ENCODE results near the gene SH3PXD2A.

The SH3PXD2A gene

DNA sequence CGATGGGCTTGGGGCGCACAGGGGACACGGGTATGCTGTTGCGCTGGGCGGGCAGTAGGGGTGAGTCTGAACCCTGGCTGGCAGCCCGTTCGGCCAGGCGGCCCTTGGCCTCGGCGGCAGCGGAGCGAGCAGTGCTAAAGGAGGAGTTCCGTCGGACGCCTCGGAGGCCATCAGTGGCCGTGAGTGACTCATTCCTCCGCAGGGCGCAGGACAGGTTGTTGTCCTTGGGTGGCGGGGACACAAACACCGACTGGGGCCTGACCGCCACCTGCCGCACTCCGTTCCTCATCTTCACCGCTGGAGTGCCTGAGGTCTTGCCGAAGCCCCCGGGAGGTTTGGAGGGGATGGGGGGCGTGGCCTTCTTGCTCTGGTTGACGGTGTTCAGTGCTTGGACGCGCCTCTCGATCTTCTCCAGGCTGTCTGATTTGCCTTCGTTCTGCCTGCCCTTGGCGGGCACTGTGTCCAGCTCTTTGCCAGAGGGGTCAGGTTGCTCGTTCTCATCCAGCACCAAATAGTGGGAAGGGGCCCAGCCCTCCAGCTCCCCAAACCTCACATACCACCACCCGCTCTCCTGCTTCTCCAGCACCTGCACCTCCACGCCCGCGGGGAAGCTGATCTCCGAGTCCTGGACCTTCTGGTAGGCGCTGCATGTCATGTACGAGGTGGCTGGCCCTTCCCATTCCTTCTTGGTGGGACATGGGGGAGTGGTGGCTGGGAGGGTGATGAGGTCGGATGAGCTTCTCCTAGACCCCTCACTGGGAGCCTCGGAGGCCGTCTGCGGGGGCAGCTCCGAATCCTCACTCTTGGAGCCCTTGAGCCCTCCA, 253.1 kb downstream of the SH3PXD2A start:
- H3K4me3 ChIP-seq (ENCODE audit: low read length in 2 of 2), result no peak overlapping the region
- no peaks in the 10 kb centered on the region for H3K9me3 ChIP-seq (ENCODE audit: control insufficient read depth in 2 of 2, low read length in 2 of 2)
- H3K9ac ChIP-seq (ENCODE audit: low read depth in 1 of 2, low read length in 2 of 2), result no peak overlapping the region
- peaks cover 5 to 9% of the 10 kb centered on the region in 2 donors for H3K4me1 ChIP-seq (ENCODE audit: control insufficient read depth in 2 of 2, insufficient read depth in 2 of 2, low read length in 2 of 2)
- no peaks in the 10 kb centered on the region for H3K27me3 ChIP-seq (ENCODE audit: control insufficient read depth in 2 of 2, insufficient read depth in 2 of 2, low read length in 2 of 2)
- H3K27ac ChIP-seq (ENCODE audit: low read depth in 2 of 2, low read length in 2 of 2), result no peak overlapping the region
- peaks cover 40 to 44% of the 10 kb centered on the region in 2 donors for H3K36me3 ChIP-seq (ENCODE audit: control insufficient read depth in 2 of 2, insufficient read depth in 2 of 2, low read length in 2 of 2)

DNA sequence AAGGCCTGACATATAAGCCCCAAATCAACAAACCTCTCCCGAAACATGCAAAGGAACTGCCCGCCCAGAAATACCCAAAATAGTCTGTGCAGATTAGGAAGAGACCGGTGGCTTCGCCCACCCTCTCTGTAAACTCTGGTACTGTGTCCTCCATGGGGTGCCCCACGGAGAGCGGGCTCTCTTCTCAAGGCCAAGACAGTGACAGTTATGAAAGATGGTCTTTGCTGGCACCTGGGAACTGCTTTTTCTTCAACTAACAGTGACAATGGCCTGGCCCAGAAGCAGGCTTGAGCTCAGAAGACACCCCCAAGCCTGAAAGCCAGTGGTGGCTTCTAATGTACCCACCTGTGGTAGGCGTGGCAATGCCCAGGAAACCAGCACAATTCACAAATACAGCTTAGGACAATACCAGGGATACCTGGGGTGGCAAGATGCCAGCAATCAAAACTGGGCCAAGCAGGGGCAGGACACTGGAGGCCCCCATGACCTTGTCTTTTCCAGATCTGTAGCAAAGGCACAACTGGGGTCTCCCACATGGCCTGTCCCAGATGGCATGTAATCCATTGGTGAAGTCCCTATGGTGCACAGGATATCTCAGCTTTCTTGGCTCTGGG, 254.3 kb downstream of the SH3PXD2A start:
- peak overlapping the region in 1 of 2 donors; percentile 32 for H3K27ac ChIP-seq (ENCODE audit: low read depth in 2 of 2, low read length in 2 of 2)
- H3K9me3 ChIP-seq (ENCODE audit: control insufficient read depth in 2 of 2, low read length in 2 of 2), result no peaks in the 10 kb centered on the region
- H3K9ac ChIP-seq (ENCODE audit: low read depth in 1 of 2, low read length in 2 of 2), result peak overlapping the region in 1 of 2 donors; percentile 14
- H3K36me3 ChIP-seq (ENCODE audit: control insufficient read depth in 2 of 2, insufficient read depth in 2 of 2, low read length in 2 of 2), result peaks cover 40 to 48% of the 10 kb centered on the region in 2 donors
- no peaks in the 10 kb centered on the region for H3K27me3 ChIP-seq (ENCODE audit: control insufficient read depth in 2 of 2, insufficient read depth in 2 of 2, low read length in 2 of 2)
- no peak overlapping the region for H3K4me3 ChIP-seq (ENCODE audit: low read length in 2 of 2)
- peaks cover 5 to 9% of the 10 kb centered on the region in 2 donors for H3K4me1 ChIP-seq (ENCODE audit: control insufficient read depth in 2 of 2, insufficient read depth in 2 of 2, low read length in 2 of 2)

DNA sequence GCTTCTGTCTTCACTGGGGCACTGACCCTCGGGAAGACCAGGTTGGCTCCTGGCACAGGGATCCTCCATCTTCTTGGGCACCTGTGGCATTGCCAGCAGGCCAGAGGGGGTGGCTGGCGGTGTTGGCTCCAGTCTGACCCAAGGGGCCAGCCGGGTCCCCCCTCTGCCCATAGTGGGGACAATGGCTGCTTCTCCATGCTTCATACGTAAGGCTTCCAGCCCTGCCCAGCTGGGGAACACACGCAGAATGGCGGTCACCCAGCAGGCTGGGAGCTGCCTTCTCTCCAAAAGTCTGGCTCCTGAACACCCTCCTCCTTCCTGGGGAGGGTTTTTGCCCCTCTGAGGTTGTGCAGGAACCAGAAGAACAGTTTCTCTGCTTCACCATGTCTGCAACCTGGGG, 255.1 kb downstream of the SH3PXD2A start:
- H3K27ac ChIP-seq (ENCODE audit: low read depth in 2 of 2, low read length in 2 of 2), result peak overlapping the region in 1 of 2 donors; percentile 32
- H3K4me3 ChIP-seq (ENCODE audit: low read length in 2 of 2), result no peak overlapping the region
- peaks cover 37 to 42% of the 10 kb centered on the region in 2 donors for H3K36me3 ChIP-seq (ENCODE audit: control insufficient read depth in 2 of 2, insufficient read depth in 2 of 2, low read length in 2 of 2)
- peaks cover 5 to 9% of the 10 kb centered on the region in 2 donors for H3K4me1 ChIP-seq (ENCODE audit: control insufficient read depth in 2 of 2, insufficient read depth in 2 of 2, low read length in 2 of 2)
- no peaks in the 10 kb centered on the region for H3K27me3 ChIP-seq (ENCODE audit: control insufficient read depth in 2 of 2, insufficient read depth in 2 of 2, low read length in 2 of 2)
- H3K9ac ChIP-seq (ENCODE audit: low read depth in 1 of 2, low read length in 2 of 2), result no peak overlapping the region
- H3K9me3 ChIP-seq (ENCODE audit: control insufficient read depth in 2 of 2, low read length in 2 of 2), result no peaks in the 10 kb centered on the region

DNA sequence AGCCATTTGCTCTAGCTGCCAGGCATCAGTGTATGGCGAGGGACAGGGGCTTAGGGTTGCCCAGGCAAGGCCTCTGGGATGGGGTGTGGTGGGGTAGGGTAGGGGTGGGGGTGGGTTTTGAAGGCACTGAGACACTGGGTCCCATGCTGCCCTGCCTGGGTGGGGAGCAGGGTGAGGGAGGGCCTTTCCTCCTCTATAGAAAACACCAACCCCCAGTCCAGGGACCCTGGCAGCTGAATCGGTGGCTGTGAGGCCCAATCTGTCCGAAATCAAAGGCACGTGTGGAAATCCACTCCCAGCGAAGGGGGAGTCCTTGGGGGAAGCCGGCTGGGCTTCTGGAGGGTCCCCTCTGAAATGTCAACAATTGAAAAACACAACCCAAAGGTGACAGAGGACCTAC, 255.5 kb downstream of the SH3PXD2A start:
- peak overlapping the region in 1 of 2 donors; percentile 32 for H3K27ac ChIP-seq (ENCODE audit: low read depth in 2 of 2, low read length in 2 of 2)
- no peak overlapping the region for H3K9ac ChIP-seq (ENCODE audit: low read depth in 1 of 2, low read length in 2 of 2)
- H3K36me3 ChIP-seq (ENCODE audit: control insufficient read depth in 2 of 2, insufficient read depth in 2 of 2, low read length in 2 of 2), result peaks cover 33 to 38% of the 10 kb centered on the region in 2 donors
- no peak overlapping the region for H3K4me3 ChIP-seq (ENCODE audit: low read length in 2 of 2)
- peaks cover 5 to 9% of the 10 kb centered on the region in 2 donors for H3K4me1 ChIP-seq (ENCODE audit: control insufficient read depth in 2 of 2, insufficient read depth in 2 of 2, low read length in 2 of 2)
- no peaks in the 10 kb centered on the region for H3K27me3 ChIP-seq (ENCODE audit: control insufficient read depth in 2 of 2, insufficient read depth in 2 of 2, low read length in 2 of 2)
- H3K9me3 ChIP-seq (ENCODE audit: control insufficient read depth in 2 of 2, low read length in 2 of 2), result no peaks in the 10 kb centered on the region

DNA sequence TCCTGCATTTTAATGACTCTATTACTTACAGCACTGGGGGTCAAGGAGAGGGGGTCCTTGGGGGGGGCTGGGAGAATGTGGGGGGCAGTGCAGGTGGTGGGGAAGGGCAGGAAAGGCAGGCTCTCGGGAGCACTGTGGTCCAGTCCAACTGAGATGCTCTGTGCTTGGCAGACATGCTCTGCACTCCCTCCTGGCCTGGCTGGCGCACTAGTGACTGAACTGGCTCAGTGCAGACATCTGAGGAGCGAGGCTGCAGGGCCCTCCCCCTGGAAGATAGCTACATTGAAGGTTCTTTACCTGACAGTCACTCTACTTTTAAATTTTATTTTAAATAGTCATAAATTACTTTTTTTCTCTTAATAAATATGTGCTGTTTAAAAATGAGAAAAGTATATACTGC, 256.2 kb downstream of the SH3PXD2A start:
- Histone ChIP-seq H3K4me1 (ENCODE audit: control insufficient read depth in 2 of 2, insufficient read depth in 2 of 2, low read length in 2 of 2) (peaks cover 5 to 9% of the 10 kb centered on the region in 2 donors), H3K27me3 (ENCODE audit: control insufficient read depth in 2 of 2, insufficient read depth in 2 of 2, low read length in 2 of 2) (no peaks in the 10 kb centered on the region), H3K9ac (ENCODE audit: low read depth in 1 of 2, low read length in 2 of 2) (no peak overlapping the region), H3K9me3 (ENCODE audit: control insufficient read depth in 2 of 2, low read length in 2 of 2) (no peaks in the 10 kb centered on the region), H3K27ac (ENCODE audit: low read depth in 2 of 2, low read length in 2 of 2) (peak overlapping the region; percentile 11 to 23), H3K36me3 (ENCODE audit: control insufficient read depth in 2 of 2, insufficient read depth in 2 of 2, low read length in 2 of 2) (peaks cover 27 to 32% of the 10 kb centered on the region in 2 donors), H3K4me3 (ENCODE audit: low read length in 2 of 2) (no peak overlapping the region)

DNA sequence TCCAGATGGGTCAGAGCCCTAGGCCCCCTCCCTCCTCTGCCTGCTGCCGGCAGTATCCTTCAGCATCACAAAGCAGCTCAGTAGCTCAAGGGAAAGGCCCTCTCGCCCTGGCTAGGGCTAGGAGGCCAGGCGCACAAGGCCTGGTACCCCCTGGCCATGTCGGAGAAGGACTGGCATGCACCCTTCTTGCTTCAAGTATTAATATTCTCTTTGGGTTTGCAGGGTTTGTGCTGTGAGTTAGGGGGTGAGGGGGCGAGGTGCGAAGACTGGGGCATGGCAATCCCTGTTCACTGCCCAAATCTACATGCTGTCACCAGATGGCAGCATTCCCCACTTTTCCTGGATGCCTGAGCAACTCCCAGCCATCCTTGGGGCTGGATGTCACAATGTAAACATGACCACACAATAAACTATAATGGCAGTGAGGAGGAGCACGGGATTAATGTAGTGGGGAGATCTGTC, 256.7 kb downstream of the SH3PXD2A start:
- H3K36me3 ChIP-seq (ENCODE audit: control insufficient read depth in 2 of 2, insufficient read depth in 2 of 2, low read length in 2 of 2), result peaks cover 25 to 27% of the 10 kb centered on the region in 2 donors
- peak overlapping the region; percentile 11 to 23 for H3K27ac ChIP-seq (ENCODE audit: low read depth in 2 of 2, low read length in 2 of 2)
- no peaks in the 10 kb centered on the region for H3K27me3 ChIP-seq (ENCODE audit: control insufficient read depth in 2 of 2, insufficient read depth in 2 of 2, low read length in 2 of 2)
- H3K9me3 ChIP-seq (ENCODE audit: control insufficient read depth in 2 of 2, low read length in 2 of 2), result no peaks in the 10 kb centered on the region
- H3K4me1 ChIP-seq (ENCODE audit: control insufficient read depth in 2 of 2, insufficient read depth in 2 of 2, low read length in 2 of 2), result peaks cover 5 to 9% of the 10 kb centered on the region in 2 donors
- H3K9ac ChIP-seq (ENCODE audit: low read depth in 1 of 2, low read length in 2 of 2), result no peak overlapping the region
- no peak overlapping the region for H3K4me3 ChIP-seq (ENCODE audit: low read length in 2 of 2)

DNA sequence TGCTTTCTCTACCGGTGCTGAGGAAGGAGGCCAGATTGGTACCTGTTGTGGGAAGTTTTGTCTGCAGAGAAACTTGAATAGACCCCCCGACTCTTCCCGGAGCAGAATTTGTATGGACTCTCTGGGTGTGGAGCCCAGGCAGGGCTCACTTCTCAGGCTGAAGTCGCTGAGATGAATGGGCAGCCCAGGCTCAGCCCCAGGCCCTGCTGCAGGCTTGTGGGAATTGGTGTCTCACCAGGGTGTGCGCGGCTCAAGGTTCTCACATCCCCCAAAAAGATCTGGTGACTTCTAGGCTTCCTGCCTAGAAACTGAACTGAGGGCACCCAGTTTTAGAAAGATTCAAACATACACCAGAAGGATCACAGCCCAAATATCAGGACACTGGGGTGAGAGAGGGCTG, 258.4 kb downstream of the SH3PXD2A start:
- H3K9ac ChIP-seq (ENCODE audit: low read depth in 1 of 2, low read length in 2 of 2), result no peak overlapping the region
- H3K27ac ChIP-seq (ENCODE audit: low read depth in 2 of 2, low read length in 2 of 2), result no peak overlapping the region
- H3K36me3 ChIP-seq (ENCODE audit: control insufficient read depth in 2 of 2, insufficient read depth in 2 of 2, low read length in 2 of 2), result peaks cover 11 to 12% of the 10 kb centered on the region in 2 donors
- H3K9me3 ChIP-seq (ENCODE audit: control insufficient read depth in 2 of 2, low read length in 2 of 2), result no peaks in the 10 kb centered on the region
- H3K4me1 ChIP-seq (ENCODE audit: control insufficient read depth in 2 of 2, insufficient read depth in 2 of 2, low read length in 2 of 2), result peaks cover 5 to 9% of the 10 kb centered on the region in 2 donors
- no peak overlapping the region for H3K4me3 ChIP-seq (ENCODE audit: low read length in 2 of 2)
- H3K27me3 ChIP-seq (ENCODE audit: control insufficient read depth in 2 of 2, insufficient read depth in 2 of 2, low read length in 2 of 2), result no peaks in the 10 kb centered on the region

DNA sequence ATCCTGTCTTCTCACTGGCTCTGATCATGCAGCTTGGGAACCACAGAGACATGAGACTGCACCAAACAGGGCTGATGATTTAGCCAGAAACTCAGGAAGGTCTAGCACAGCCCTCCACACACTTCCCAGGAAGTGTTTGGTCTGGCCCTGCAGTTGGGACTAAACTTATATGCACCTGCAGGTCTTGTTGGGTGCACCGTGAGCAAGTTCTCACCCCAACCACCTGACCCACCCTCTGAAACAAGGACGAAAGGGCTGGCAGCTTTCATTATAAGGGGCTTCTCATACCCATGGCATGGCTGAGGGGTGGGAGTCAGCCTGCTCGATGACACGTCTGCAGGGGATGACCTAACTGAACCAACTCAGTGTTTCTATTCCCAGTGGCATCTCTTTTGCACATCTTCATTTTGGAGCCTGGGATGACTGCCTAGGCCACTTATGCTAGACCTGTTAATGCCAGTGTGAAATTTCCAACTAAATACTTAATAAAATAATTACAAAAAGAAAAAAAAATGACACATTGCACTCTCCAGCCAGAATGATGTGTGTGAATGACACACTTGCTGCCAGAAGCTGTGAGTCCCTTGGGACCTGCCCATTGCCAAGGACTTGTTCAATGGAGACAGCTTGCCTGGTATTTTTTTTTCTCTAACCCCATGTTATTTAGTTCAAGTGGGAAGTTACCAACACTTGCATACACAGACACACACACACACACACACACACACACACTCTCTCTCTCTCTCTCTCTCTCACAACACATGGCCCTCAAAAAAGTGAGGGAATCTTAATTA, 259.2 kb downstream of the SH3PXD2A start:
- H3K4me1 ChIP-seq (ENCODE audit: control insufficient read depth in 2 of 2, insufficient read depth in 2 of 2, low read length in 2 of 2), result peaks cover 5 to 7% of the 10 kb centered on the region in 2 donors
- no peaks in the 10 kb centered on the region for H3K27me3 ChIP-seq (ENCODE audit: control insufficient read depth in 2 of 2, insufficient read depth in 2 of 2, low read length in 2 of 2)
- H3K4me3 ChIP-seq (ENCODE audit: low read length in 2 of 2), result no peak overlapping the region
- H3K9me3 ChIP-seq (ENCODE audit: control insufficient read depth in 2 of 2, low read length in 2 of 2), result no peaks in the 10 kb centered on the region
- H3K27ac ChIP-seq (ENCODE audit: low read depth in 2 of 2, low read length in 2 of 2), result no peak overlapping the region
- peaks cover 4% of the 10 kb centered on the region in 2 donors for H3K36me3 ChIP-seq (ENCODE audit: control insufficient read depth in 2 of 2, insufficient read depth in 2 of 2, low read length in 2 of 2)
- no peak overlapping the region for H3K9ac ChIP-seq (ENCODE audit: low read depth in 1 of 2, low read length in 2 of 2)

DNA sequence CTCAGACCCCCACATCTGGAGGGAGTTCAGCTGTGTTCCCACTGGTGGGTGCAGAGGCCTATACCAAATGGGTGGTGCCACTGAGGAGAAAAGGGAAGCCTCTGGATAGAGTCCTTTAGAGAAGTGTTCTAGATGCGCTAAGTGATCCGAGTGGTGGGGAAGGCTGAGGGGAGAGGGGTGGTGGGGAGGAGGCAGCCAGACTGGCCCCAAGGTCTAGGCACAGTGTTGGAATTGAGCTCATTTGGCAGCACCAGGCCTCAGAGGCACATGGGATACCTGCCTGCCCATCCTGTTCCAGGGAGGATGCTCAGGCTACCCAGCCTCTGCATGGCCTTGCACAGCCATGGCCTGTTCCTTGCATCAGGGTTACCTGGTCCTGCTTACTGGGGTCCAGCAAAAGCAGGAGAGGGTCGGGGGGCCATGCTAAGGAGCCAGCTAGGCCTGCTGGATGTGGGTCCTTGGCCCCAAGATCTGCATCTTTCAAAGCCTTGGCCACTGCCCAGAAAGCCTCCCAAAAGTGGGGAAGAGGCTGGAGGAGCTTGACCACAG, 262.3 kb downstream of the SH3PXD2A start:
- no peak overlapping the region for H3K27ac ChIP-seq (ENCODE audit: low read depth in 2 of 2, low read length in 2 of 2)
- H3K9me3 ChIP-seq (ENCODE audit: control insufficient read depth in 2 of 2, low read length in 2 of 2), result no peaks in the 10 kb centered on the region
- no peak overlapping the region for H3K4me3 ChIP-seq (ENCODE audit: low read length in 2 of 2)
- H3K4me1 ChIP-seq (ENCODE audit: control insufficient read depth in 2 of 2, insufficient read depth in 2 of 2, low read length in 2 of 2), result no peaks in the 10 kb centered on the region
- peaks cover 0 to 13% of the 10 kb centered on the region in 2 donors for H3K36me3 ChIP-seq (ENCODE audit: control insufficient read depth in 2 of 2, insufficient read depth in 2 of 2, low read length in 2 of 2)
- H3K27me3 ChIP-seq (ENCODE audit: control insufficient read depth in 2 of 2, insufficient read depth in 2 of 2, low read length in 2 of 2), result no peaks in the 10 kb centered on the region
- no peak overlapping the region for H3K9ac ChIP-seq (ENCODE audit: low read depth in 1 of 2, low read length in 2 of 2)

All from mucosa of rectum (tissue), 2 donors.